HepG2 (cell line): ENCODE data around the gene FNDC3A. TPM values are rescaled to one million over a fixed set of nuclear protein-coding genes. Genes with fewer than 3 reads are reported as not detected.

ENCODE experiments used
- ATAC-seq: fragments of 200-7000 bp; cut with Tn5 transposase; 3 replicates; pipeline ENCODE4 v1.9.1; 2020; ENCODE audit warnings: mild to moderate bottlenecking, moderate library complexity
- BruUV-seq: library from RNA; stranded (reverse); fragments of 400-500 nt; replicated peaks from 2 replicates; lab custom pipeline; 2021; lab: Mats Ljungman, UMichigan
- CTCF ChIA-PET: fragments of 300-600 bp; formaldehyde crosslinking; extraction: SDS; loops from one replicate; lab custom pipeline; 2021; ENCODE audit warnings: low total read pairs, inconsistent platforms, low intra/inter-chr PET ratio; lab: Yijun Ruan, JAX
- POLR2A ChIA-PET: fragments of 350-600 bp; sonication (Branson Sonifier 250); formaldehyde crosslinking; loops from one replicate; lab custom pipeline; 2020; ENCODE audit warnings: antibody characterized with exemption, inconsistent platforms; lab: Yijun Ruan, JAX
- DNase-seq: peaks from one replicate; pipeline ENCODE4 v3.0.0-alpha.2; 2015; ENCODE audit warnings: low spot score
- FAIRE-seq: peaks from 3 replicates; lab custom pipeline; 2011; peaks lifted over from hg19 to GRCh38; lab: Jason Lieb, UNC
- H2AFZ ChIP-seq: one replicate; pipeline ENCODE4 v1.6.1; 2011; ENCODE audit warnings: low read length, inconsistent platforms
- H3K27ac ChIP-seq: fragments of 300-600 bp; 3 replicates; pipeline ENCODE4 v1.8.0; 2011; ENCODE audit warnings: mixed run types, mild to moderate bottlenecking, mixed read lengths, low read length, inconsistent platforms; ENCODE audit not compliant: insufficient read depth; ENCODE audit errors: extremely low read length
- H3K27me3 ChIP-seq, 2 experiments: fragments of 200-600 bp in 1 of 2; 2 replicates in 1 of 2; 3 replicates in 1 of 2; pipeline versions ENCODE4 v1.6.0 to v1.8.0; 2011; ENCODE audit warnings: low read length in 2 of 2, mild to moderate bottlenecking in 2 of 2, moderate library complexity in 2 of 2, inconsistent platforms in 1 of 2; ENCODE audit not compliant: insufficient read depth in 2 of 2, control insufficient read depth in 1 of 2
- H3K36me3 ChIP-seq, 2 experiments: fragments of 200-600 bp in 1 of 2; replicated peaks in 1 of 2; 2 replicates in 1 of 2; 3 replicates in 1 of 2; pipeline versions ENCODE4 v1.5.1 to v1.8.0; 2011; ENCODE audit warnings: low read length in 2 of 2, inconsistent platforms in 1 of 2; ENCODE audit not compliant: insufficient read depth in 2 of 2, control insufficient read depth in 1 of 2
- H3K4me1 ChIP-seq: 2 replicates; pipeline ENCODE4 v1.5.1; 2012; ENCODE audit warnings: low read length, inconsistent platforms; ENCODE audit not compliant: insufficient read depth
- H3K4me2 ChIP-seq: 2 replicates; pipeline ENCODE4 v1.6.0; 2011; ENCODE audit warnings: low read depth, low read length, inconsistent platforms
- H3K4me3 ChIP-seq, 3 experiments: fragments of 200-600 bp in 1 of 3; sonication (generic), shearing (Covaris generic) in 1 of 3; replicated peaks in 1 of 3; 2 replicates each; pipeline ENCODE4 v1.5.1; 2011 to 2016; ENCODE audit warnings: low read length in 3 of 3, inconsistent platforms in 2 of 3, low read depth in 2 of 3, mild to moderate bottlenecking in 2 of 3, control low read depth in 1 of 3, mixed read lengths in 1 of 3; ENCODE audit not compliant: insufficient read depth in 1 of 3
- H3K79me2 ChIP-seq: one replicate; pipeline ENCODE4 v1.6.1; 2011; ENCODE audit warnings: low read length, inconsistent platforms; ENCODE audit not compliant: insufficient read depth
- H3K9ac ChIP-seq: 2 replicates; pipeline ENCODE4 v1.6.0; 2011; ENCODE audit warnings: mild to moderate bottlenecking, low read depth, low read length, inconsistent platforms; ENCODE audit not compliant: insufficient read depth
- H3K9me3 ChIP-seq: 2 replicates; pipeline ENCODE4 v1.5.1; 2012; ENCODE audit warnings: mild to moderate bottlenecking, low read length
- H4K20me1 ChIP-seq: 2 replicates; pipeline ENCODE4 v1.6.0; 2011; ENCODE audit warnings: inconsistent platforms, mild to moderate bottlenecking, low read length, moderate library complexity; ENCODE audit not compliant: insufficient read depth
- BCL6 ChIP-seq: IDR thresholded peaks from 2 replicates; pipeline ENCODE4 v1.6.1; 2016; ENCODE audit warnings: missing genetic modification reagents, missing compliant biosample characterization
- DPF2 ChIP-seq: sonication (generic); formaldehyde crosslinking; IDR thresholded peaks from 2 replicates; pipeline ENCODE4 v1.4.0; 2020; ENCODE audit warnings: mild to moderate bottlenecking, low read depth, missing genetic modification reagents, borderline replicate concordance
- EHMT2 ChIP-seq: fragments of 200-600 bp; sonication (generic); IDR thresholded peaks from 2 replicates; pipeline ENCODE4 v1.7.0; 2017; ENCODE audit warnings: antibody characterized with exemption, low read depth, low read length, borderline replicate concordance
- IKZF1 ChIP-seq: fragments of 450-650 bp; IDR thresholded peaks from 2 replicates; pipeline ENCODE4 v1.7.1; 2016
- KLF12 ChIP-seq: sonication (generic); formaldehyde crosslinking; IDR thresholded peaks from 2 replicates; pipeline ENCODE4 v1.4.0; 2020; ENCODE audit warnings: missing genetic modification reagents, borderline replicate concordance
- POLR2G ChIP-seq: fragments of 200-400 bp; formaldehyde crosslinking; IDR thresholded peaks from 2 replicates; pipeline ENCODE4 v1.6.1; 2018; ENCODE audit warnings: mild to moderate bottlenecking, low read depth, low read length, moderate library complexity
- ZKSCAN5 ChIP-seq: sonication (generic); formaldehyde crosslinking; IDR thresholded peaks from 2 replicates; pipeline ENCODE4 v1.5.1; 2020; ENCODE audit warnings: mild to moderate bottlenecking, missing genetic modification reagents
- ZNF263 ChIP-seq: sonication (generic); formaldehyde crosslinking; IDR thresholded peaks from 2 replicates; pipeline ENCODE4 v1.4.0; 2020; ENCODE audit warnings: missing genetic modification reagents
- ZSCAN9 ChIP-seq: IDR thresholded peaks from 2 replicates; pipeline ENCODE4 v1.6.1; 2016; ENCODE audit warnings: borderline replicate concordance
- WGBS: methylation state at CpG from one replicate; pipeline ENCODE4 v1.1.6; 2017; ENCODE audit warnings: low lambda C conversion rate; 5-methylcytosine and 5-hydroxymethylcytosine counted together
- in situ Hi-C: cut with HindIII; loops from 2 replicates; pipeline ENCODE4 v1.10.0; 2017; ENCODE audit warnings: low pct_unique_long_range_greater_than_20kb; ENCODE audit not compliant: extremely low pct_ligation_motif_present
- intact Hi-C: fragments of 100-400 bp; cut with micrococcal nuclease; formaldehyde crosslinking; loops from one replicate; pipeline ENCODE4 v1.10.0; 2022; ENCODE audit not compliant: unreplicated experiment
- polyA plus RNA-seq, 8 experiments: library from polyadenylated mRNA; depleted of rRNA in 3 of 8; stranded (reverse) in 7 of 8; unstranded in 1 of 8; fragments of >200 nt; fragmentation: Illumina TruSeq in 4 of 8; extraction: Trizol in 4 of 8; gene quantifications; 2 replicates each; pipeline versions ENCODE4 v1.2.1 to v1.2.3, GENCODE V29; 2011 to 2016; ENCODE audit warnings: low read depth in 4 of 8, missing spikeins in 1 of 8, mixed read lengths in 1 of 8; ENCODE audit not compliant: insufficient read depth in 1 of 8
- total RNA-seq, 5 experiments: library from RNA; depleted of rRNA; stranded (reverse); fragments of >200 nt; fragmentation: Illumina TruSeq; extraction: Trizol; gene quantifications; 2 replicates each; pipeline ENCODE4 v1.2.3, GENCODE V29; 2016; ENCODE audit warnings: low read depth in 1 of 5
- TF ChIP-seq, protein P1 (sequence below): sonication (generic); formaldehyde crosslinking; IDR thresholded peaks from 2 replicates; pipeline ENCODE4 v1.4.0; 2020; ENCODE audit warnings: missing genetic modification reagents
- TF ChIP-seq, protein P2 (sequence below): sonication (generic); formaldehyde crosslinking; IDR thresholded peaks from 2 replicates; pipeline ENCODE4 v1.4.0; 2020; ENCODE audit warnings: missing genetic modification reagents, mild to moderate bottlenecking, borderline replicate concordance
- TF ChIP-seq, protein P3 (sequence below): sonication (generic); formaldehyde crosslinking; IDR thresholded peaks from 2 replicates; pipeline ENCODE4 v1.9.0; 2021; ENCODE audit warnings: mild to moderate bottlenecking, missing genetic modification reagents

FNDC3A gene
- total and polyA plus RNA-seq, 2 of the 13 experiments (the other 11 are each of a cell fraction or from before 2014, with no cell fraction given) = 36.7 to 39.3 TPM

DNA sequence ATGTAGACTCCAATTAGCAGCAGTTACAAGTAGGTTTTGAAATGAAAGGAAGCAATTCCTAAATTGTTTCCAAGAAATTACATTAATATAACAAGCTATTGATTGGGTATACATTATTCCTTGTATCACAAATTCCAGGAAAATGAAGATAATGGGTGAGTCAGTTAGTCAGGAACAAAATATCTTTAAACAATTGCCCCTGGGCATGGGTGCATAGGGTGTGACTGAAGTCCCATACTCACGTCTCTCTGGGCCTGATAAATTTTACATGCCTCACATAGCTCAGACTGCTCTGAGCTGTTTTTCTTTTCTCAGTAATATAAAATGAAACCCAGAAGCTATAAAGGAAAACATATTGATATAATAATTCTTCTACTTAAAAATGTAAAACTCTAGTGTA lies 87.8 kb downstream of the FNDC3A start:
- intact Hi-C loops = no loop called here
- 91% methylated on average over 1 of the region's 1 CpG for WGBS
- FAIRE-seq (no peak), ATAC-seq (no peak), DNase-seq (no peak)
- Histone ChIP-seq H3K4me1 (no peaks in the 10 kb centered on the region), H2AFZ (no peak overlapping the region), H3K79me2 (no peaks in the 10 kb centered on the region), H3K9me3 (no peaks in the 10 kb centered on the region), H3K9ac (no peak overlapping the region), H3K4me3 (no peak overlapping the region), H3K27me3 (no peaks in the 10 kb centered on the region), H3K36me3 (no peaks in the 10 kb centered on the region), H3K4me2 (no peak overlapping the region), H3K27ac (no peak overlapping the region), H4K20me1 (no peaks in the 10 kb centered on the region)
- ChIA-PET POLR2A (no interaction called here), CTCF (no interaction called here)
- in situ Hi-C loops = no loop called here
- no TSS peak for BruUV-seq
- TF ChIP-seq KLF12 (CRISPR knock-in tag) (no peak), ZKSCAN5 (CRISPR knock-in tag) (no peak), DPF2 (CRISPR knock-in tag) (no peak), ZNF263 (no peak), IKZF1 (no peak), ZSCAN9 (no peak), POLR2G (no peak), EHMT2 (no peak), BCL6 (CRISPR knock-in tag) (no peak)
- TF ChIP-seq, protein P1, sequence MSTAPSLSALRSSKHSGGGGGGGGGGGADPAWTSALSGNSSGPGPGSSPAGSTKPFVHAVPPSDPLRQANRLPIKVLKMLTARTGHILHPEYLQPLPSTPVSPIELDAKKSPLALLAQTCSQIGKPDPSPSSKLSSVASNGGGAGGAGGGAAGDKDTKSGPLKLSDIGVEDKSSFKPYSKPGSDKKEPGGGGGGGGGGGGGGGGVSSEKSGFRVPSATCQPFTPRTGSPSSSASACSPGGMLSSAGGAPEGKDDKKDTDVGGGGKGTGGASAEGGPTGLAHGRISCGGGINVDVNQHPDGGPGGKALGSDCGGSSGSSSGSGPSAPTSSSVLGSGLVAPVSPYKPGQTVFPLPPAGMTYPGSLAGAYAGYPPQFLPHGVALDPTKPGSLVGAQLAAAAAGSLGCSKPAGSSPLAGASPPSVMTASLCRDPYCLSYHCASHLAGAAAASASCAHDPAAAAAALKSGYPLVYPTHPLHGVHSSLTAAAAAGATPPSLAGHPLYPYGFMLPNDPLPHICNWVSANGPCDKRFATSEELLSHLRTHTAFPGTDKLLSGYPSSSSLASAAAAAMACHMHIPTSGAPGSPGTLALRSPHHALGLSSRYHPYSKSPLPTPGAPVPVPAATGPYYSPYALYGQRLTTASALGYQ (CRISPR knock-in tag) = no peak
- TF ChIP-seq, protein P2, sequence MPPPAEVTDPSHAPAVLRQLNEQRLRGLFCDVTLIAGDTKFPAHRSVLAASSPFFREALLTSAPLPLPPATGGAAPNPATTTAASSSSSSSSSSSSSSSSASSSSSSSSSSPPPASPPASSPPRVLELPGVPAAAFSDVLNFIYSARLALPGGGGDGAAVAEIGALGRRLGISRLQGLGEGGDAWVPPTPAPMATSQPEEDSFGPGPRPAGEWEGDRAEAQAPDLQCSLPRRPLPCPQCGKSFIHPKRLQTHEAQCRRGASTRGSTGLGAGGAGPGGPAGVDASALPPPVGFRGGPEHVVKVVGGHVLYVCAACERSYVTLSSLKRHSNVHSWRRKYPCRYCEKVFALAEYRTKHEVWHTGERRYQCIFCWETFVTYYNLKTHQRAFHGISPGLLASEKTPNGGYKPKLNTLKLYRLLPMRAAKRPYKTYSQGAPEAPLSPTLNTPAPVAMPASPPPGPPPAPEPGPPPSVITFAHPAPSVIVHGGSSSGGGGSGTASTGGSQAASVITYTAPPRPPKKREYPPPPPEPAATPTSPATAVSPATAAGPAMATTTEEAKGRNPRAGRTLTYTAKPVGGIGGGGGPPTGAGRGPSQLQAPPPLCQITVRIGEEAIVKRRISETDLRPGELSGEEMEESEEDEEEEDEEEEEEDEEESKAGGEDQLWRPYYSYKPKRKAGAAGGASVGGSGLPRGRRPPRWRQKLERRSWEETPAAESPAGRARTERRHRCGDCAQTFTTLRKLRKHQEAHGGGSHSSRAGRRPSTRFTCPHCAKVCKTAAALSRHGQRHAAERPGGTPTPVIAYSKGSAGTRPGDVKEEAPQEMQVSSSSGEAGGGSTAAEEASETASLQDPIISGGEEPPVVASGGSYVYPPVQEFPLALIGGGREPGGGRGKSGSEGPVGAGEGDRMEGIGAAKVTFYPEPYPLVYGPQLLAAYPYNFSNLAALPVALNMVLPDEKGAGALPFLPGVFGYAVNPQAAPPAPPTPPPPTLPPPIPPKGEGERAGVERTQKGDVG (CRISPR knock-in tag) = no peak
- TF ChIP-seq, protein P3, sequence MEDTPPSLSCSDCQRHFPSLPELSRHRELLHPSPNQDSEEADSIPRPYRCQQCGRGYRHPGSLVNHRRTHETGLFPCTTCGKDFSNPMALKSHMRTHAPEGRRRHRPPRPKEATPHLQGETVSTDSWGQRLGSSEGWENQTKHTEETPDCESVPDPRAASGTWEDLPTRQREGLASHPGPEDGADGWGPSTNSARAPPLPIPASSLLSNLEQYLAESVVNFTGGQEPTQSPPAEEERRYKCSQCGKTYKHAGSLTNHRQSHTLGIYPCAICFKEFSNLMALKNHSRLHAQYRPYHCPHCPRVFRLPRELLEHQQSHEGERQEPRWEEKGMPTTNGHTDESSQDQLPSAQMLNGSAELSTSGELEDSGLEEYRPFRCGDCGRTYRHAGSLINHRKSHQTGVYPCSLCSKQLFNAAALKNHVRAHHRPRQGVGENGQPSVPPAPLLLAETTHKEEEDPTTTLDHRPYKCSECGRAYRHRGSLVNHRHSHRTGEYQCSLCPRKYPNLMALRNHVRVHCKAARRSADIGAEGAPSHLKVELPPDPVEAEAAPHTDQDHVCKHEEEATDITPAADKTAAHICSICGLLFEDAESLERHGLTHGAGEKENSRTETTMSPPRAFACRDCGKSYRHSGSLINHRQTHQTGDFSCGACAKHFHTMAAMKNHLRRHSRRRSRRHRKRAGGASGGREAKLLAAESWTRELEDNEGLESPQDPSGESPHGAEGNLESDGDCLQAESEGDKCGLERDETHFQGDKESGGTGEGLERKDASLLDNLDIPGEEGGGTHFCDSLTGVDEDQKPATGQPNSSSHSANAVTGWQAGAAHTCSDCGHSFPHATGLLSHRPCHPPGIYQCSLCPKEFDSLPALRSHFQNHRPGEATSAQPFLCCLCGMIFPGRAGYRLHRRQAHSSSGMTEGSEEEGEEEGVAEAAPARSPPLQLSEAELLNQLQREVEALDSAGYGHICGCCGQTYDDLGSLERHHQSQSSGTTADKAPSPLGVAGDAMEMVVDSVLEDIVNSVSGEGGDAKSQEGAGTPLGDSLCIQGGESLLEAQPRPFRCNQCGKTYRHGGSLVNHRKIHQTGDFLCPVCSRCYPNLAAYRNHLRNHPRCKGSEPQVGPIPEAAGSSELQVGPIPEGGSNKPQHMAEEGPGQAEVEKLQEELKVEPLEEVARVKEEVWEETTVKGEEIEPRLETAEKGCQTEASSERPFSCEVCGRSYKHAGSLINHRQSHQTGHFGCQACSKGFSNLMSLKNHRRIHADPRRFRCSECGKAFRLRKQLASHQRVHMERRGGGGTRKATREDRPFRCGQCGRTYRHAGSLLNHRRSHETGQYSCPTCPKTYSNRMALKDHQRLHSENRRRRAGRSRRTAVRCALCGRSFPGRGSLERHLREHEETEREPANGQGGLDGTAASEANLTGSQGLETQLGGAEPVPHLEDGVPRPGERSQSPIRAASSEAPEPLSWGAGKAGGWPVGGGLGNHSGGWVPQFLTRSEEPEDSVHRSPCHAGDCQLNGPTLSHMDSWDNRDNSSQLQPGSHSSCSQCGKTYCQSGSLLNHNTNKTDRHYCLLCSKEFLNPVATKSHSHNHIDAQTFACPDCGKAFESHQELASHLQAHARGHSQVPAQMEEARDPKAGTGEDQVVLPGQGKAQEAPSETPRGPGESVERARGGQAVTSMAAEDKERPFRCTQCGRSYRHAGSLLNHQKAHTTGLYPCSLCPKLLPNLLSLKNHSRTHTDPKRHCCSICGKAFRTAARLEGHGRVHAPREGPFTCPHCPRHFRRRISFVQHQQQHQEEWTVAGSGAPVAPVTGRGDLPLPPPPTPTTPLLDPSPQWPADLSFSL (CRISPR knock-in tag) = no peak
